ENCODE results near the gene CAMTA1. TPM values are rescaled to one million over a fixed set of nuclear protein-coding genes. Genes with fewer than 3 reads are reported as not detected.

The CAMTA1 gene
- total RNA-seq, 1 donor from 2014 or later: 268 TPM

DNA sequence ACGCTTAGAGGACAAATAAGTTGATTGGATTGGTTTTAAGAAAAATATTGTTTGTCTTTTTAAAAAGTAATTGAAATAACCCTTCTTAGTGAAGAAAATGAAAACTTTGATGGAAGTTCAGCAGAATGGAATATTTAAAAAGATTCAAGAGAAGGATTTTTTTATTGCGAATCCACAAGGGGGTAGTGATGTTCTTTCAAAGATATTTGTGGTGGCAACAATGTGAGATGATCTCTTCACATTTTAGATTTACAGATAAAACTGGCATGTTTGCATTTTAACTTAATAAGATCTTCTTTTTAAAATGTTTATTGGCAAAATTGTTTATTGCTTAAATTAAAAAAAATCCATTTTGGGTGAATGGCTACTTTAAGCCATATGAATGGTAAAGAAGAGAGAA, 8.9 kb downstream of the CAMTA1 start:
- Mint-ChIP-seq H3K4me1 (peaks cover 16% of the 10 kb centered on the region), H3K4me3 (no peak overlapping the region), H3K27me3 (ENCODE audit: insufficient read depth, low read depth) (no peaks in the 10 kb centered on the region), H3K9me3 (no peaks in the 10 kb centered on the region), H3K36me3 (peaks cover 10% of the 10 kb centered on the region), H3K27ac (no peak overlapping the region)
- Histone ChIP-seq H3K27ac (no peak overlapping the region), H3K36me3 (no peaks in the 10 kb centered on the region), H3K9me3 (ENCODE audit: low read depth) (no peaks in the 10 kb centered on the region), H3K27me3 (no peaks in the 10 kb centered on the region), H3K79me2 (ENCODE audit: low read depth) (peaks cover 98% of the 10 kb centered on the region), H3K4me2 (no peak overlapping the region), H3K4me3 (no peak overlapping the region), H2AFZ (replicated peaks) (no peak overlapping the region), H3F3A (ENCODE audit: low read depth) (peaks cover 20% of the 10 kb centered on the region), H3K4me1 (peaks cover 15% of the 10 kb centered on the region), H3K9ac (no peak overlapping the region), H4K20me1 (ENCODE audit: low read depth) (peaks cover 95% of the 10 kb centered on the region)
- TF ChIP-seq, protein P1, sequence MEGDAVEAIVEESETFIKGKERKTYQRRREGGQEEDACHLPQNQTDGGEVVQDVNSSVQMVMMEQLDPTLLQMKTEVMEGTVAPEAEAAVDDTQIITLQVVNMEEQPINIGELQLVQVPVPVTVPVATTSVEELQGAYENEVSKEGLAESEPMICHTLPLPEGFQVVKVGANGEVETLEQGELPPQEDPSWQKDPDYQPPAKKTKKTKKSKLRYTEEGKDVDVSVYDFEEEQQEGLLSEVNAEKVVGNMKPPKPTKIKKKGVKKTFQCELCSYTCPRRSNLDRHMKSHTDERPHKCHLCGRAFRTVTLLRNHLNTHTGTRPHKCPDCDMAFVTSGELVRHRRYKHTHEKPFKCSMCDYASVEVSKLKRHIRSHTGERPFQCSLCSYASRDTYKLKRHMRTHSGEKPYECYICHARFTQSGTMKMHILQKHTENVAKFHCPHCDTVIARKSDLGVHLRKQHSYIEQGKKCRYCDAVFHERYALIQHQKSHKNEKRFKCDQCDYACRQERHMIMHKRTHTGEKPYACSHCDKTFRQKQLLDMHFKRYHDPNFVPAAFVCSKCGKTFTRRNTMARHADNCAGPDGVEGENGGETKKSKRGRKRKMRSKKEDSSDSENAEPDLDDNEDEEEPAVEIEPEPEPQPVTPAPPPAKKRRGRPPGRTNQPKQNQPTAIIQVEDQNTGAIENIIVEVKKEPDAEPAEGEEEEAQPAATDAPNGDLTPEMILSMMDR (IDR thresholded peaks at IDR 0.05): peak; percentile 51
- TF ChIP-seq EZH2phosphoT487 (IDR thresholded peaks at IDR 0.05) (no peak), EZH2 (IDR thresholded peaks at IDR 0.05) (no peak)
- DNase-seq (ENCODE audit: low spot score): peak; percentile 27

DNA sequence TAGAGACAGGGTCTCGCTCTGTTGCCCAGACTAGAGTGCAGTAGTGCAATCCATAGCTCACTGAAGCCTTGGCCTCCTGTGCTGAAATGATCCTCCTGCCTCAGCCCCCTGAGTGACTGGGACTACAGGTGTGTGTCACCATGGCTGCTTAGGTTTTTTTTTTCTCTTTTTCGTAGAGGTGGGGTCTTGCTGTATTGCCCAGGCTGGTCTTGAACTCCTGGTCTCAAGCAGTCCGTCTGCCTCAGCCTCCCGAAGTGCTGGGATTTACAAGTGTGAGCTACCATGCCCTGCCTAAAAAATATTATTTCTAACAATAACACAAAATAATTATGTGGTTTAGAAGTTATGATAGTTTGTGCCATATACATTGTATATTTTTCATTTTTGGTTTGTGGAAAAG, 9.9 kb downstream of the CAMTA1 start:
- DNase-seq (ENCODE audit: low spot score): no peak
- Mint-ChIP-seq H3K27ac (no peak overlapping the region), H3K9me3 (no peaks in the 10 kb centered on the region), H3K27me3 (ENCODE audit: insufficient read depth, low read depth) (no peaks in the 10 kb centered on the region), H3K36me3 (peaks cover 6% of the 10 kb centered on the region), H3K4me1 (peaks cover 9% of the 10 kb centered on the region), H3K4me3 (no peak overlapping the region)
- H3K4me1 ChIP-seq: peaks cover 12% of the 10 kb centered on the region
- H2AFZ ChIP-seq (replicated peaks): no peak overlapping the region
- no peaks in the 10 kb centered on the region for H3K27me3 ChIP-seq
- TF ChIP-seq EZH2 (IDR thresholded peaks at IDR 0.05) (no peak), EZH2phosphoT487 (IDR thresholded peaks at IDR 0.05) (no peak)
- TF ChIP-seq, protein P1 (IDR thresholded peaks at IDR 0.05): no peak
- no peak overlapping the region for H3K4me3 ChIP-seq
- no peaks in the 10 kb centered on the region for H3K36me3 ChIP-seq
- H4K20me1 ChIP-seq (ENCODE audit: low read depth): peaks cover 95% of the 10 kb centered on the region
- H3K79me2 ChIP-seq (ENCODE audit: low read depth): peaks cover 98% of the 10 kb centered on the region
- no peak overlapping the region for H3K4me2 ChIP-seq
- peaks cover 20% of the 10 kb centered on the region for H3F3A ChIP-seq (ENCODE audit: low read depth)
- no peaks in the 10 kb centered on the region for H3K9me3 ChIP-seq (ENCODE audit: low read depth)
- H3K27ac ChIP-seq: no peak overlapping the region
- H3K9ac ChIP-seq: no peak overlapping the region

GRCh38 chr1:6795661-6796060, 10.4 kb downstream of the CAMTA1 start:
- peaks cover 95% of the 10 kb centered on the region for H4K20me1 ChIP-seq (ENCODE audit: low read depth)
- no peak overlapping the region for H3K9ac ChIP-seq
- H3K79me2 ChIP-seq (ENCODE audit: low read depth): peaks cover 98% of the 10 kb centered on the region
- H3K27ac ChIP-seq: no peak overlapping the region
- H3K4me3 Mint-ChIP-seq: no peak overlapping the region
- peaks cover 8% of the 10 kb centered on the region for H3K4me1 Mint-ChIP-seq
- no peak for DNase-seq (ENCODE audit: low spot score)
- no peak overlapping the region for H2AFZ ChIP-seq (replicated peaks)
- H3K4me1 ChIP-seq: peaks cover 12% of the 10 kb centered on the region
- H3K27me3 ChIP-seq: no peaks in the 10 kb centered on the region
- H3K4me2 ChIP-seq: no peak overlapping the region
- no peak overlapping the region for H3K27ac Mint-ChIP-seq
- peaks cover 17% of the 10 kb centered on the region for H3F3A ChIP-seq (ENCODE audit: low read depth)
- no peaks in the 10 kb centered on the region for H3K27me3 Mint-ChIP-seq (ENCODE audit: insufficient read depth, low read depth)
- H3K9me3 ChIP-seq (ENCODE audit: low read depth): no peaks in the 10 kb centered on the region
- no peaks in the 10 kb centered on the region for H3K9me3 Mint-ChIP-seq
- no peak overlapping the region for H3K4me3 ChIP-seq
- no peaks in the 10 kb centered on the region for H3K36me3 ChIP-seq
- peaks cover 6% of the 10 kb centered on the region for H3K36me3 Mint-ChIP-seq
- TF ChIP-seq EZH2 (IDR thresholded peaks at IDR 0.05) (no peak), EZH2phosphoT487 (IDR thresholded peaks at IDR 0.05) (no peak)
- TF ChIP-seq, protein P1 (IDR thresholded peaks at IDR 0.05): no peak

Data from neural progenitor cell (in vitro differentiated cells).